Measurements from ENCODE around the gene MIF.
A peak's percentile ranks its signal among the peaks of the same experiment; 100 is the strongest.
"Not testable (repeated sequence)": the region's sequence is repeated elsewhere in the genome, so short reads cannot be mapped to it uniquely, and the experiment has no call there.

MIF gene

GRCh38 chr22:23877566-23877965 is 16.6 kb upstream of the MIF start:
- DNase-seq = no peak

- DNase-seq = no peak
These were observed 16.0 kb upstream of the MIF start for GRCh38 chr22:23878219-23878618.

- DNase-seq = no peak
These were observed 11.8 kb upstream of the MIF start for GRCh38 chr22:23882370-23882769.

GRCh38 chr22:23883658-23884057 is 10.5 kb upstream of the MIF start:
- DNase-seq = no peak

- DNase-seq = no peak
These were observed 10.0 kb upstream of the MIF start for GRCh38 chr22:23884140-23884539.

- peak; percentile 21 for DNase-seq
These were observed 5.4 kb upstream of the MIF start for GRCh38 chr22:23888615-23889401.

- no peak for DNase-seq
These were observed 4.6 kb upstream of the MIF start for GRCh38 chr22:23889620-23890019.

GRCh38 chr22:23891726-23892125 is 2.5 kb upstream of the MIF start:
- no peak for DNase-seq

- no peak for DNase-seq
These were observed 2.1 kb upstream of the MIF start for GRCh38 chr22:23892130-23892529.

GRCh38 chr22:23892706-23893105 is 1.5 kb upstream of the MIF start:
- DNase-seq = no peak

- no peak for DNase-seq
These were observed 850 bp upstream of the MIF start for GRCh38 chr22:23893121-23893944.

GRCh38 chr22:23894710-23895598 is 771 bp downstream of the MIF start:
- DNase-seq = peak; percentile 74

GRCh38 chr22:23895599-23896144 is 1.5 kb downstream of the MIF start:
- no peak for DNase-seq

GRCh38 chr22:23896166-23896522 is 2.0 kb downstream of the MIF start:
- no peak for DNase-seq

- DNase-seq = no peak
These were observed 2.5 kb downstream of the MIF start for GRCh38 chr22:23896523-23897186.

GRCh38 chr22:23897320-23897719 is 3.1 kb downstream of the MIF start:
- no peak for DNase-seq

- DNase-seq = no peak
These were observed 4.1 kb downstream of the MIF start for GRCh38 chr22:23898006-23898974.

- DNase-seq = no peak
These were observed 5.0 kb downstream of the MIF start for GRCh38 chr22:23899042-23899745.

- not testable (repeated sequence) for DNase-seq
These were observed 6.0 kb downstream of the MIF start for GRCh38 chr22:23900227-23900626.

- no peak for DNase-seq
These were observed 7.4 kb downstream of the MIF start for GRCh38 chr22:23901600-23901999.
